ENCODE results near the gene SEZ6.

Gene SEZ6

DNA sequence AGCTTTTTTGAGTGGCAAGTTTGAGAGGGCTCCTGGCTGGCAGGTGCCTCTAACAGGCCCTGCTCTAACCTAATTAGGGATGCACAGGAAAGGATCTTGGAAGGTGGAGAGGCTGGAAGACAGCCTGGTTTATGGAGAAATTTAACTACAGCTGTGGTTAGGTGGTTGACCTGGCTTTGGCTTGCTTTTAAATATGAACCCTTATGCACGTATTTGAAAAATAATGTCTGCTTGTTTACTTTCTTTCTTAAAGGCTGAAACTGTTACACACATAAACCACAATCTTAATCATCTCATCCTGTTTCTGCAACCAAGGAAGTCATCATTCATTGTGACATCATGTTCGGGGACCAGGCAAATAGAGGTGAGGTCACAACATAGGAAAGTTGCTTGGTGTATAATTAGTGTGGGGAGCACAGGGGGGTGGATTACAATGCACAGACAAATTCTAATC, 79.9 kb downstream of the SEZ6 start:
- TF ChIP-seq, protein P1, sequence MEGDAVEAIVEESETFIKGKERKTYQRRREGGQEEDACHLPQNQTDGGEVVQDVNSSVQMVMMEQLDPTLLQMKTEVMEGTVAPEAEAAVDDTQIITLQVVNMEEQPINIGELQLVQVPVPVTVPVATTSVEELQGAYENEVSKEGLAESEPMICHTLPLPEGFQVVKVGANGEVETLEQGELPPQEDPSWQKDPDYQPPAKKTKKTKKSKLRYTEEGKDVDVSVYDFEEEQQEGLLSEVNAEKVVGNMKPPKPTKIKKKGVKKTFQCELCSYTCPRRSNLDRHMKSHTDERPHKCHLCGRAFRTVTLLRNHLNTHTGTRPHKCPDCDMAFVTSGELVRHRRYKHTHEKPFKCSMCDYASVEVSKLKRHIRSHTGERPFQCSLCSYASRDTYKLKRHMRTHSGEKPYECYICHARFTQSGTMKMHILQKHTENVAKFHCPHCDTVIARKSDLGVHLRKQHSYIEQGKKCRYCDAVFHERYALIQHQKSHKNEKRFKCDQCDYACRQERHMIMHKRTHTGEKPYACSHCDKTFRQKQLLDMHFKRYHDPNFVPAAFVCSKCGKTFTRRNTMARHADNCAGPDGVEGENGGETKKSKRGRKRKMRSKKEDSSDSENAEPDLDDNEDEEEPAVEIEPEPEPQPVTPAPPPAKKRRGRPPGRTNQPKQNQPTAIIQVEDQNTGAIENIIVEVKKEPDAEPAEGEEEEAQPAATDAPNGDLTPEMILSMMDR (conservative IDR thresholded peaks at IDR 0.05), result no peak
- H3K27ac ChIP-seq, result peak overlapping the region; percentile 3

DNA sequence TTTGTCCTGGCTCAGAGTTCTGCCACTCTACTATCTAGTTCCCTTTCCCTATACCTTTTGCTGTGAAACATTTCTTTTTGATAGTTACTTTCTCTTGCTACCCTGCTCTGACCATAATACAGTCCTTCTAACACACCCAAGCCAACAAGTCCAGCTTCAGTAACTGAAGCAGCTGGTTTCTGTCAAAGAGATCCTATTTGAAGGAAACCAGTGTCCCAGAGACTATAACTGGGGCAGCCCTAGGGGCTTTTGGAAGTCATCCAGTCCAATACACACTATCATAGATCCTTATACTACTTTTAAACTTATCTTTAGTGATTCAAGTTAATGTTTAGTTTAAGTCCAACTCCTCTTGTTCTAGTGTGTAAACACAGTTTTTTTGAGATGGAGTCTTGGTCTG, 85.6 kb downstream of the SEZ6 start:
- H3K27ac ChIP-seq, result peak overlapping the region; percentile 5; the same call in 1 of the 2 replicates
- TF ChIP-seq, protein P1 (conservative IDR thresholded peaks at IDR 0.05), result no peak

DNA sequence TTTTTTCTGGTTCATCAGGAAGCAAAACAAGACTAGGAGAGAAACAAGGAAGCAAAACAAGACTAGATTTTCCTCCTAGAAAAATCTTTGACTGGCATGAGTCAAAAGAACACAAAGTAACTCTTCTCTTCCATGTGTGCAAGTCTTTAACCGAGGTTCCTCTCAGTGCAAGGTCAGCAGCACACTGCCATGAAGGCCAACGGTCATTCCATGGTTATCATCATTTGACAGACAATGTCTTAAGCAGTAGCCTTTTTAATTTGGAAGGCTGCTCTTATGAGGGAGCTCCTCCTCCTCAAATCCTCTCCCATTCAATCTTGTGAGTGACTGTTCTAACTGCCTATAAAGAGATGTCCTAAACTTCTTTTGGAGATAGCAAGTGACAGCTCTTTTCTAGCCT, 87.5 kb downstream of the SEZ6 start:
- TF ChIP-seq, protein P1 (conservative IDR thresholded peaks at IDR 0.05), result no peak
- H3K27ac ChIP-seq, result peak overlapping the region; percentile 33

DNA sequence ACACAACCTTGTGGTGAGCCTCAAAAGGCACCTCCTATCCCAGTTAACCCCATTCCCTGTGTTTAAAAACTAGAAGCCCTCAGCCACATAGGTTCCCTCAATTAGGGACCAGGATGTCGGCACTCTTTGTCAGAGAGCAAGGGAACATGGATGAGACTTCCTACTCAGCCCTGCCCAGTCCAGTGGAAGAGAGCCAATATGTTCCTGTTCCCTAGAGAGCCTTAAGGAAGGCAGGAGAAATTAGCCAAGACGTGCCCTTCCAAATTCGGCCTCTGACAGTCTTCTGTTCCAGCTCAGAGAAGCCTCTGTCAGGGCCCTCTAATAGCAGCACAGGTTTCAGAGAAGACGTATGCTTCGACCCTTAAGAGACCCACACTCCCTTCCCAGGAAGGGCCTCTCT, 88.4 kb downstream of the SEZ6 start:
- TF ChIP-seq, protein P1 (conservative IDR thresholded peaks at IDR 0.05), result no peak
- peak overlapping the region; percentile 33 for H3K27ac ChIP-seq

DNA sequence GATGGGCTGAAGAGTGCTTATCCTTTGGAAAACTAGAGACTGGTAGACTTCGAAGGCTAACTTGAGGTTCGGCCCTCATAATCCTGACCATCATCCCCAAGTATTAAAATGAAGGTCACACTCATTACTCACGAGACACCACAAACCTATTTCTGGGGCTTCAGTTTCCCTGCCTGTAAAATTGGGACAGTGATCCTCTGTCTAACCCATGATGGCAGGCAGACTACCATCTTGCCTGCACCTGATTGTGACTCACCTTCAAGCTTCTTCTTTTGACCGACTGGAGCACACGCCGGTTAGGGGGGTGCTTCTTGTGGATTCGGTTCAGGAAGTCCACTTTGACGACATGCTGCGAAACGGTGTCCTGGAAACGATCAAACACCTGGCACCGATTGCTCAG, 88.8 kb downstream of the SEZ6 start:
- peak overlapping the region; percentile 33 for H3K27ac ChIP-seq
- TF ChIP-seq, protein P1 (conservative IDR thresholded peaks at IDR 0.05), result no peak

DNA sequence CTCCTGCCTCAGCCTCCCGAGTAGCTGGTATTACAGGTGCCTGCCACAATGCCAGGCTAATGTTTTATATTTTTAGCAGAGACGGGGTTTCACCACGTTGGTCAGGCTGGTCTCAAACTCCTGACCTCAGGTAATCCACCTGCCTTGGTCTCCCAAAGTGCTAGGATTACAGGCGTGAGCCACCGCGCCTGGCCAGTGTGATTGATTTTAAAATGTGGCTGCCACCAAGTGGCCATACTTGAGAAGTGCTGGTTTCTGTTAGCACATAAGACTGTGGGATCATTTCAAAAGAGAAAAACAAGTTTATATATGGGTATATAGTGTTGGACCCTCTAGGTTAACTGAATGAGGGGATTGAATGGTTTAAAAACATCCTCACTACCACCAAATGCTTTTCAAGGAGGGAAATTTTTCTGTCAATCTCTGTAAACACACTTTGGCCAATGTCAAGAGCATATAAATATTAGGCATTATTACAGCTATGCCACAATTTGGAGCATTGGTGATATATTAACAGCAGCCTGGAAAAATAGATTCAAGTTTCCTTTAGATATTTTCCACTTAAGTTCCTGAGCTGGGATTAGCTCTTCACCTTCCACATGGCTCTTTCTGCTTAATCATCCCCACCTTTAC, 89.4 kb downstream of the SEZ6 start:
- TF ChIP-seq, protein P1 (conservative IDR thresholded peaks at IDR 0.05), result peak; percentile 95
- peak overlapping the region; percentile 33; the same call in 1 of the 2 replicates for H3K27ac ChIP-seq

DNA sequence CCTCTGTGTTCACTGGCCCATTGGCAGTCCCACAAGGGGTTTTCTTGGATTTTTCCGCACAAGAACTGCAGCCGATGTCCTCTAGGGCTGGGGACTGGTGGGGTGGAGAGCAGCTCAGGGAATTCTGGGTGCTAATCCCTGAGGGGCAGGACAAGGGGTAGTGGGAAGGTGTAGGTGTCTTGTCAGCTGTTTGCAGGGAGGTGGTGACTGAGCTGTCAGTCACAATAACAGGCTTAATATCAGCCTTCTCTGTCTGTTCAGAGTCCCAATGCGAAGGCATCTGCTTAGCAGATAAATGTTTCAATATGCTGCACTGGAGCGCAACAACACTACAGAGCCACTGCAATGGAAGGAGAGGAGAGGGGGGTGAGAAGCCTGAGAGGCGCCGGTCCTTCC, 92.9 kb downstream of the SEZ6 start:
- TF ChIP-seq, protein P1 (conservative IDR thresholded peaks at IDR 0.05), result no peak

More for the DNA sequence above, 92.9 kb downstream of the SEZ6 start:
- H3K27ac ChIP-seq, result peak overlapping the region; percentile 2; the same call in 1 of the 2 replicates
